ENCODE measurements around the gene SIGLEC12. TPM values are rescaled to one million over a fixed set of nuclear protein-coding genes. Genes with fewer than 3 reads are reported as not detected.
"Not testable (repeated sequence)": the region's sequence is repeated elsewhere in the genome, so short reads cannot be mapped to it uniquely, and the experiment has no call there.

Gene SIGLEC12
- total RNA-seq, 1 donor from 2014 or later: not detected

DNA sequence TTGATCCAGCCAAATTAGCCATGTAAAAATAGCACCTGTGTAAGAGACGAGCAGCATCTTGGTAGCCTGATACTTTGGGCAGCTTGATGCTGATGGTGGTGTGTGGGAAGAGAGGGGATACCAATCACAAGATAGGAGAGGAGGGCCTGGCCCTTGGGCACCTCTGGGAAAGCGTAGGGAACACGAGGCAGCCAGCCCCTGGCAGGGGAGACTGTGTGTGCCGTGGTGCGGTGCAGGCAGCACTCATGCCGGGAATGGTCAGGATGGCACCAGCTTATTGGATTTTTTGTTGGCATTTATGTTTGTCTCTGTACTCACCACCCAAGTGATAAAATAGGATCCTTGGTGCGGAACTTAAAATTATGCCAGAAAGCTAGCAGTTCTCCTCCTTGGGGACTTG is 53.6 kb downstream of the SIGLEC12 start:
- no peak for DNase-seq (ENCODE audit: low spot score in 2 of 2, unreplicated experiment in 2 of 2)
- no peaks in the 10 kb centered on the region for H3K27me3 Mint-ChIP-seq (ENCODE audit: low read depth)
- H3K9me3 Mint-ChIP-seq: peaks cover 29% of the 10 kb centered on the region
- TF ChIP-seq, protein P1, sequence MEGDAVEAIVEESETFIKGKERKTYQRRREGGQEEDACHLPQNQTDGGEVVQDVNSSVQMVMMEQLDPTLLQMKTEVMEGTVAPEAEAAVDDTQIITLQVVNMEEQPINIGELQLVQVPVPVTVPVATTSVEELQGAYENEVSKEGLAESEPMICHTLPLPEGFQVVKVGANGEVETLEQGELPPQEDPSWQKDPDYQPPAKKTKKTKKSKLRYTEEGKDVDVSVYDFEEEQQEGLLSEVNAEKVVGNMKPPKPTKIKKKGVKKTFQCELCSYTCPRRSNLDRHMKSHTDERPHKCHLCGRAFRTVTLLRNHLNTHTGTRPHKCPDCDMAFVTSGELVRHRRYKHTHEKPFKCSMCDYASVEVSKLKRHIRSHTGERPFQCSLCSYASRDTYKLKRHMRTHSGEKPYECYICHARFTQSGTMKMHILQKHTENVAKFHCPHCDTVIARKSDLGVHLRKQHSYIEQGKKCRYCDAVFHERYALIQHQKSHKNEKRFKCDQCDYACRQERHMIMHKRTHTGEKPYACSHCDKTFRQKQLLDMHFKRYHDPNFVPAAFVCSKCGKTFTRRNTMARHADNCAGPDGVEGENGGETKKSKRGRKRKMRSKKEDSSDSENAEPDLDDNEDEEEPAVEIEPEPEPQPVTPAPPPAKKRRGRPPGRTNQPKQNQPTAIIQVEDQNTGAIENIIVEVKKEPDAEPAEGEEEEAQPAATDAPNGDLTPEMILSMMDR (IDR thresholded peaks at IDR 0.05; ENCODE audit: unreplicated experiment): no peak
- H3K4me3 Mint-ChIP-seq: no peak overlapping the region
- no peaks in the 10 kb centered on the region for H3K4me1 Mint-ChIP-seq
- H3K36me3 Mint-ChIP-seq: no peaks in the 10 kb centered on the region
- no peak overlapping the region for H3K27ac Mint-ChIP-seq

- not testable (repeated sequence) for DNase-seq (ENCODE audit: low spot score in 2 of 2, unreplicated experiment in 2 of 2); H3K4me1 Mint-ChIP-seq; H3K36me3 Mint-ChIP-seq; H3K27me3 Mint-ChIP-seq (ENCODE audit: low read depth); H3K27ac Mint-ChIP-seq; H3K4me3 Mint-ChIP-seq
- peaks cover 29% of the 10 kb centered on the region for H3K9me3 Mint-ChIP-seq
Observed at GRCh38 chr19:51447510-51447909, 54.1 kb downstream of the SIGLEC12 start.

GRCh38 chr19:51441410-51442390 is 59.9 kb downstream of the SIGLEC12 start:
- Mint-ChIP-seq H3K27me3 (ENCODE audit: low read depth) (peaks cover 4% of the 10 kb centered on the region), H3K4me3 (no peak overlapping the region), H3K36me3 (no peaks in the 10 kb centered on the region), H3K27ac (no peak overlapping the region), H3K9me3 (peaks cover 6% of the 10 kb centered on the region), H3K4me1 (no peaks in the 10 kb centered on the region)
- DNase-seq (ENCODE audit: low spot score in 2 of 2, unreplicated experiment in 2 of 2): no peak
- TF ChIP-seq, protein P1 (IDR thresholded peaks at IDR 0.05; ENCODE audit: unreplicated experiment): no peak

Other genes starting within 250 kb of the SIGLEC12 start
- 24.9 to 25.9 TPM (median 25.1 TPM) in 3 replicates for gene IGLON5, start 190.2 kb downstream of the SIGLEC12 start, total RNA-seq
- gene VSIG10L, start 159.7 kb downstream of the SIGLEC12 start, total RNA-seq: 8.1 to 8.9 TPM (median 8.6 TPM) in 3 replicates
- gene ETFB, start 135.4 kb downstream of the SIGLEC12 start, total RNA-seq: 59.5 to 60.1 TPM (median 60.0 TPM) in 3 replicates
- gene CLDND2, start 132.8 kb downstream of the SIGLEC12 start, total RNA-seq: 0.54 to 0.56 TPM in 2 of 3 replicates, not detected in the other
- gene NKG7, start 129.1 kb downstream of the SIGLEC12 start, total RNA-seq: not detected in 3 replicates
- not detected in 3 replicates for gene LIM2, start 113.8 kb downstream of the SIGLEC12 start, total RNA-seq
- gene C19orf84, start 111.2 kb downstream of the SIGLEC12 start, total RNA-seq: 0.50 to 1.0 TPM (median 0.94 TPM) in 3 replicates
- not detected in 3 replicates for gene SIGLEC10, start 84.2 kb downstream of the SIGLEC12 start, total RNA-seq
- gene SIGLEC8, start 43.3 kb downstream of the SIGLEC12 start, total RNA-seq: not detected in 3 replicates
- not detected in 3 replicates for gene CEACAM18, start 23.3 kb downstream of the SIGLEC12 start, total RNA-seq
- gene SIGLEC6, start 29.9 kb upstream of the SIGLEC12 start, total RNA-seq: not detected in 3 replicates
- gene ZNF175, start 69.5 kb upstream of the SIGLEC12 start, total RNA-seq: 12.2 to 15.2 TPM (median 13.5 TPM) in 3 replicates
- not detected in 3 replicates for gene SIGLEC5, start 128.6 kb upstream of the SIGLEC12 start, total RNA-seq
- gene SIGLEC14, start 145.0 kb upstream of the SIGLEC12 start, total RNA-seq: not detected in 3 replicates
- 83.1 to 88.1 TPM (median 87.6 TPM) in 3 replicates for gene SPACA6, start 191.5 kb upstream of the SIGLEC12 start, total RNA-seq
- gene HAS1, start 222.2 kb upstream of the SIGLEC12 start, total RNA-seq: 0.32 to 0.58 TPM (median 0.44 TPM) in 3 replicates

All from mesothelial cell of epicardium (in vitro differentiated cells).